Uterus (tissue), 4 donors: ENCODE data around the gene C2orf81. TPM values are rescaled to one million over a fixed set of nuclear protein-coding genes. Genes with fewer than 3 reads are reported as not detected.

Source experiments
- DNase-seq, 2 donors: peaks; one replicate each; pipeline ENCODE4 v3.0.0-alpha.2; 2019 to 2020
- H3K27ac ChIP-seq, 2 donors: fragments of 200-600 bp; sonication (generic); 1 replicate in 1 of 2; 2 replicates in 1 of 2; pipeline ENCODE4 v1.5.1; 2016 to 2018
- H3K27me3 ChIP-seq, 2 donors: fragments of 200-600 bp; sonication (generic); one replicate each; pipeline ENCODE4 v1.5.1; 2018 to 2019; ENCODE audit warnings: control low read depth in 1 of 2
- H3K36me3 ChIP-seq, 2 donors: fragments of 200-600 bp; sonication (generic); one replicate each; pipeline ENCODE4 v1.5.1; 2019; ENCODE audit warnings: control low read depth in 1 of 2
- H3K4me1 ChIP-seq, 2 donors: fragments of 200-600 bp; sonication (generic); one replicate each; pipeline ENCODE4 v1.5.1; 2018 to 2019; ENCODE audit warnings: control low read depth in 1 of 2
- H3K4me3 ChIP-seq, 2 donors: fragments of 200-600 bp; sonication (generic); 1 replicate in 1 of 2; 2 replicates in 1 of 2; pipeline ENCODE4 v1.5.1; 2018 to 2019; ENCODE audit warnings: mild to moderate bottlenecking in 1 of 2
- H3K9me3 ChIP-seq, 2 donors: fragments of 200-600 bp; sonication (generic); one replicate each; pipeline ENCODE4 v1.5.1; 2019; ENCODE audit warnings: control low read depth in 1 of 2
- CTCF ChIP-seq, 4 experiments: fragments of 200-600 bp in 2 of 4; fragments of 450-650 bp in 2 of 4; sonication (generic) in 2 of 4; IDR thresholded peaks; one replicate each; pipeline ENCODE4 v1.5.1; 2016 to 2019; ENCODE audit warnings: antibody characterized with exemption in 4 of 4, mild to moderate bottlenecking in 2 of 4, moderate library complexity in 1 of 4
- POLR2A ChIP-seq, 2 donors: fragments of 450-650 bp; IDR thresholded peaks; one replicate each; pipeline ENCODE4 v1.6.1; 2016; ENCODE audit warnings: antibody characterized with exemption in 2 of 2, mild to moderate bottlenecking in 1 of 2, moderate library complexity in 1 of 2
- intact Hi-C: fragments of 100-400 bp; cut with DNase I; formaldehyde crosslinking; loops from one replicate; pipeline ENCODE4 v1.15.1; 2023; ENCODE audit warnings: low total_unique reads
- total RNA-seq, 4 donors: library from RNA; depleted of rRNA in 3 of 4; stranded (reverse); fragments of >200 nt in 3 of 4; gene quantifications; one replicate each; pipeline versions ENCODE4 v1.1.0 to v1.2.4, GENCODE V29; 2014 to 2023
- donor health status: DM: yes; HTN: yes; CAD: no.

The C2orf81 gene
- total RNA-seq, 4 donors from 2014 or later: 2.1 to 5.7 (median 2.9) TPM; not detected in 1

DNA sequence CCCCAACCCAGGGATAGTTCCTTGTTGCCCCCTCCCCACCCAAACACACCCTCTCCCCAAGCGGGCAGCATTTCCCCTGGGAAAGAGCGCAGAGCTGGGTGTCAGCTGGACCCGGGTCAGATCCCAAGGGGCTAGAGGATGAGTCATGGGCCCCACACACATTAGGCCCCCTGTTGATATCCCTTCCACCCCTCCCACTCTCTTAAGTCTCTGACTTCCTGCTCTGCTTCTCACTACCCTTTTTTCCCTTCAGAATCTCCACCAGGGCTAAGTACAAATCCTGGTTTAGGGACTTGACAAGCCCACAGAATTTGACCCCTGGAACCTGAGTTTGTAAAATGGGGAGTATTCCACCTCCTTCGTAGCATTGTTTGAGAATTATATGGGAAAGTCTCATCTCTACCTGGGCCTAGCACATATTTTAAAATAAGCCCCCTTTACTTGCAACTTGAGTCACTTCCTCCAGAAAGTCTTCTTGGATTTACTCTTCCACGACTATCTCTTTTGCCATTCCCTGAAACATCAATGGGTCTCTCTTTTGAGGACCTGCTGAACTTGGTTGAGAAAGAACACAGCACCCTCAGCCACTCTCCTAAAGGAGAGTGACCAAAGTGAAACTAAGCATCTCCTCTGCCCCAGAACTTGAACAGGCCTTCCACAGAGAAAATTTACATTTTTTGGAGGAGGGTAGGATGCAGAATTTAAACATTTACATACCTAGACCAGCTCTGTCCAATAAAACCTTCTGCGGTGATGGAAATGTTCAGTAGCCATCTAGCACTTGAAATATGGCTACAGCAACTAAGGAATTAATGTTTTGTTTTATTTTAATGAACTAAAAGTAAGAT lies 15.7 kb upstream of the C2orf81 start:
- H3K36me3 ChIP-seq: no peaks in the 10 kb centered on the region
- DNase-seq: no peak
- H3K9me3 ChIP-seq: no peaks in the 10 kb centered on the region
- intact Hi-C loops: no loop called here
- H3K4me3 ChIP-seq: no peak overlapping the region
- H3K27me3 ChIP-seq: peaks cover 0 to 5% of the 10 kb centered on the region in 2 donors
- peaks cover 0 to 9% of the 10 kb centered on the region in 2 donors for H3K4me1 ChIP-seq
- TF ChIP-seq POLR2A (IDR thresholded peaks at IDR 0.05) (no peak), CTCF (IDR thresholded peaks at IDR 0.05) (no peak)
- H3K27ac ChIP-seq: no peak overlapping the region

GRCh38 chr2:74436111-74436805 lies 14.8 kb upstream of the C2orf81 start:
- intact Hi-C loops: no loop called here
- no peak for DNase-seq
- H3K4me3 ChIP-seq: no peak overlapping the region
- no peaks in the 10 kb centered on the region for H3K27me3 ChIP-seq
- H3K9me3 ChIP-seq: no peaks in the 10 kb centered on the region
- H3K27ac ChIP-seq: no peak overlapping the region
- H3K36me3 ChIP-seq: no peaks in the 10 kb centered on the region
- TF ChIP-seq CTCF (IDR thresholded peaks at IDR 0.05): no peak
- TF ChIP-seq POLR2A (IDR thresholded peaks at IDR 0.05): no peak
- peaks cover 0 to 9% of the 10 kb centered on the region in 2 donors for H3K4me1 ChIP-seq

GRCh38 chr2:74430502-74430901 lies 9.1 kb upstream of the C2orf81 start:
- Histone ChIP-seq H3K36me3 (no peaks in the 10 kb centered on the region), H3K27ac (no peak overlapping the region), H3K9me3 (no peaks in the 10 kb centered on the region), H3K27me3 (no peaks in the 10 kb centered on the region), H3K4me1 (no peaks in the 10 kb centered on the region), H3K4me3 (no peak overlapping the region)
- intact Hi-C loops: no loop called here
- DNase-seq: no peak
- TF ChIP-seq CTCF (IDR thresholded peaks at IDR 0.05) (no peak), POLR2A (IDR thresholded peaks at IDR 0.05) (no peak)

DNA sequence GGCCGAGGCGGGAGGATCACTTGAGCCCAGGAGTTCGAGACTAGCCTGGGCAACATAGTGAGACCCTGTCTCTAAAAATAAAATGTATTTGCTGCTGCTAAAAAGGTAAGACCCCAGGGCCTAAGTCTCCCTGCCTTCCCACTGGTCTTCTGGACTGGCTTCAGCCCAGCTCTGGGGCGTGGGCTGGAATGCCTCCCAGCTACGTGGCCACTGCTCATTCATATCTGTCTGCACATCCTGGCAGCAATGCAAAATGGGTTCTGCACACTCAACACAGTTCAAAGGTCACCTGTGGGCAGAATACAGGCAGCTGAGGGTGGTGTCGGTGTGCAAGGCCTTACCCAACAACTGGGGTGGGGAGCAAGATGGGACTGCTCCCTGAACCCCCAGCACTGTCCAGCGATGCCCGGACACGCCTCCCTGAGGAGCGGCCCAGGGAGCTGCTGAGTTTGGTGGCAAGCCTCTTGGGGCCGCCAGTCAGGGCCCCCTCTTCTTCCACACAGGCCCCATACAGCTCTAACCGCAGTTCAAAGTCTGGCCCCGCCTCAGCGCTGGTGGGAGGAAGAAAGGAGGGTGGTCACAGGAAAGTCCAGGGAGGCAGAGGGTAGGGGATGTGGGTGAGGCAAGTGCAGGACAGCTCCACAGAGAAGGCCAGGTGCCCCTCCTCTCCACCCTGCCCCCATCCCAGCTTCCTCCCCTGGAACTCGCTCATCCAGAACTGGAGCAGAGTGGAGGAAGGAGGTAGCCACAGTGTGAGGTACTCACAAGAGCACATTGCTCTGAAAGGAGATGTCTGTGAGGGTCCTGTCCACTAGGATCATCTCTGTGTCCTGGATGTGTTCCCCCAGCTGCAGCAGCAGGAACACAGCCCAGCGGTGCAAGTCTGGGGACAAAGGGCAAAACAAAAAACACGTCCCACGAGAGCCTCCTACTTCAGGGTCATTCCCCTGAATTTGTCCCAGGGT lies 8.3 kb upstream of the C2orf81 start:
- H3K36me3 ChIP-seq: no peaks in the 10 kb centered on the region
- no peak for DNase-seq
- intact Hi-C loops: no loop called here

More for the DNA sequence above, 8.3 kb upstream of the C2orf81 start:
- no peaks in the 10 kb centered on the region for H3K4me1 ChIP-seq
- no peak overlapping the region for H3K4me3 ChIP-seq
- TF ChIP-seq POLR2A (IDR thresholded peaks at IDR 0.05) (no peak), CTCF (IDR thresholded peaks at IDR 0.05) (no peak)
- no peaks in the 10 kb centered on the region for H3K27me3 ChIP-seq
- H3K9me3 ChIP-seq: no peaks in the 10 kb centered on the region
- no peak overlapping the region for H3K27ac ChIP-seq
